Neural cell (in vitro differentiated cells): ENCODE measurements around the gene RAP2A. TPM values are rescaled to one million over a fixed set of nuclear protein-coding genes. Genes with fewer than 3 reads are reported as not detected.

Experiments
- H2AFZ ChIP-seq: fragments of 200-600, 300-800 bp; sonication (generic), shearing (Covaris generic); 2 replicates; pipeline ENCODE4 v1.6.0; 2014; ENCODE audit warnings: low read depth, mild to moderate bottlenecking, antibody characterized with exemption, low read length, moderate library complexity
- H3F3A ChIP-seq: fragments of 200-600 bp; shearing (Covaris generic); 2 replicates; pipeline ENCODE4 v1.6.1; 2016; ENCODE audit warnings: mild to moderate bottlenecking, moderate library complexity, mixed read lengths, antibody characterized with exemption, low read length; ENCODE audit not compliant: insufficient read depth, poor library complexity, severe bottlenecking
- H3K27ac ChIP-seq: fragments of 200-600, 300-800 bp; sonication (generic), shearing (Covaris generic); 2 replicates; pipeline ENCODE4 v1.5.1; 2014; ENCODE audit warnings: mild to moderate bottlenecking, low read length, moderate library complexity
- H3K27me3 ChIP-seq: fragments of 300-800, 200-600 bp; sonication (generic), shearing (Covaris generic); 2 replicates; pipeline ENCODE4 v1.6.0; 2014; ENCODE audit warnings: mild to moderate bottlenecking, low read depth, low read length, moderate library complexity; ENCODE audit not compliant: insufficient read depth
- H3K36me3 ChIP-seq: fragments of 300-800, 200-600 bp; sonication (generic), shearing (Covaris generic); 2 replicates; pipeline ENCODE4 v1.5.1; 2014; ENCODE audit warnings: mild to moderate bottlenecking, antibody characterized with exemption, low read length, moderate library complexity; ENCODE audit not compliant: insufficient read depth
- H3K4me2 ChIP-seq: fragments of 300-800, 200-600 bp; sonication (generic), shearing (Covaris generic); 2 replicates; pipeline ENCODE4 v1.6.0; 2014; ENCODE audit warnings: mild to moderate bottlenecking, low read length
- H3K4me3 ChIP-seq: fragments of 300-800, 200-600 bp; sonication (generic), shearing (Covaris generic); 2 replicates; pipeline ENCODE4 v1.5.1; 2014; ENCODE audit warnings: mild to moderate bottlenecking, low read length, moderate library complexity
- H3K79me2 ChIP-seq: fragments of 200-600 bp; shearing (Covaris generic); replicated peaks from 2 replicates; pipeline ENCODE4 v1.6.0; 2014; ENCODE audit warnings: mild to moderate bottlenecking, low read length, moderate library complexity; ENCODE audit not compliant: insufficient read depth
- H3K9ac ChIP-seq: fragments of 300-800, 200-600 bp; sonication (generic), shearing (Covaris generic); 2 replicates; pipeline ENCODE4 v1.6.1; 2016; ENCODE audit warnings: mild to moderate bottlenecking, low read length, mixed read lengths
- H3K9me2 ChIP-seq: fragments of 200-600 bp; shearing (Covaris generic); 2 replicates; pipeline ENCODE4 v1.6.1; 2016; ENCODE audit warnings: mild to moderate bottlenecking, low read length, mixed read lengths; ENCODE audit not compliant: insufficient read depth
- H3K9me3 ChIP-seq: fragments of 200-600, 300-800 bp; sonication (generic), shearing (Covaris generic); 2 replicates; pipeline ENCODE4 v1.6.1; 2016; ENCODE audit warnings: mild to moderate bottlenecking, mixed run types, low read length, moderate library complexity, mixed read lengths
- H4K20me1 ChIP-seq: fragments of 200-600 bp; shearing (Covaris generic); 2 replicates; pipeline ENCODE4 v1.6.1; 2016; ENCODE audit warnings: mild to moderate bottlenecking, mixed run types; ENCODE audit not compliant: insufficient read depth
- EP300 ChIP-seq: fragments of 450-650 bp; conservative IDR thresholded peaks from 2 replicates; pipeline ENCODE4 v1.6.1; 2014; ENCODE audit warnings: antibody characterized with exemption, mild to moderate bottlenecking, moderate library complexity; ENCODE audit not compliant: poor library complexity, severe bottlenecking
- EZH2 ChIP-seq: fragments of 200-600, 300-800 bp; shearing (Covaris generic), sonication (generic); IDR thresholded peaks from 2 replicates; pipeline ENCODE4 v1.6.1; 2014; ENCODE audit warnings: antibody characterized with exemption, low read length, borderline replicate concordance, mild to moderate bottlenecking; ENCODE audit not compliant: insufficient read depth, poor library complexity, severe bottlenecking
- MXI1 ChIP-seq: fragments of 450-650 bp; conservative IDR thresholded peaks from 2 replicates; pipeline ENCODE4 v1.6.1; 2014; ENCODE audit warnings: antibody characterized with exemption, mild to moderate bottlenecking; ENCODE audit not compliant: poor library complexity, severe bottlenecking
- POLR2AphosphoS5 ChIP-seq: IDR thresholded peaks from 2 replicates; pipeline ENCODE4 v1.6.1; 2012
- RAD21 ChIP-seq: fragments of 450-650 bp; conservative IDR thresholded peaks from 2 replicates; pipeline ENCODE4 v1.6.1; 2014; ENCODE audit warnings: antibody characterized with exemption, mild to moderate bottlenecking, moderate library complexity
- SMC3 ChIP-seq: fragments of 450-650 bp; conservative IDR thresholded peaks from 2 replicates; pipeline ENCODE4 v1.6.1; 2014; ENCODE audit warnings: antibody characterized with exemption, mild to moderate bottlenecking, moderate library complexity; ENCODE audit not compliant: poor library complexity
- TAF1 ChIP-seq: IDR thresholded peaks from 2 replicates; pipeline ENCODE4 v1.6.1; 2012; ENCODE audit warnings: low read depth
- polyA plus RNA-seq: library from polyadenylated mRNA; depleted of rRNA; stranded (reverse); fragments of >200 nt; gene quantifications from 2 replicates; pipeline ENCODE4 v1.2.3, GENCODE V29; 2014
- TF ChIP-seq, protein P1 (sequence below): IDR thresholded peaks from 2 replicates; pipeline ENCODE4 v1.6.1; 2012; ENCODE audit warnings: borderline replicate concordance
- TF ChIP-seq, protein P2 (sequence below): fragments of 450-650 bp; IDR thresholded peaks from 2 replicates; pipeline ENCODE4 v1.5.1; 2014; ENCODE audit warnings: antibody characterized with exemption, mild to moderate bottlenecking, moderate library complexity; ENCODE audit not compliant: poor library complexity, severe bottlenecking

RAP2A gene
- polyA plus RNA-seq, 1 donor from 2014 or later, result 55.3 TPM

DNA sequence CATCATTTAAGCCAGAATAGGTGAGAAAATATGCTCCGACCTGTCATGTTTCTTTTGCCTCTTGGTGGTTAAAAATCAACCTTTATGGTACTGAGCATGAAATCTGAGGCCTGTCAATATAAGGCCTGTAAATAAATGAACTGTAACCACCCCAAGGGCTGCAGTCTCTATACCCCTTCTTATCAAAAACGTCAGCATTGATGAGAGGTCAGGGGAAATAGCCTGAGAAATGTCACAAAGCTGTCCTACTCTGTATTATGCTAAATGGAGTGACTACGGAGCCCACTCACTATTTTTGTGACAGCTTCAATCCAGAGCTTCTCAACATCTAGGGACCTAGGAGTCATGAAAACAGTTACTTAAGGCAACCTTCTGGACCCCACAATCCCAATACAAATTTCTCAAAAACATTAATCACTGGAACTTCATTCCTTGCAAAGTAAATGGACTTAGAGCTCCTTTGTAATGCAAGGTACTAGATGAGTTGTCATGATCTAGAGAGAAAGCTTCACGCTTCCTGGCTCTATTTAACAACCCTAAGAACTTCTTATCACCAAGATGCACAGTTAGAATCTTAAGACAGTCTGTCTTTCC lies 2.7 kb upstream of the RAP2A start:
- TF ChIP-seq POLR2AphosphoS5, result no peak
- no peak for TF ChIP-seq RAD21
- TF ChIP-seq TAF1, result no peak
- TF ChIP-seq SMC3, result no peak
- no peak for TF ChIP-seq EP300
- TF ChIP-seq, protein P1, sequence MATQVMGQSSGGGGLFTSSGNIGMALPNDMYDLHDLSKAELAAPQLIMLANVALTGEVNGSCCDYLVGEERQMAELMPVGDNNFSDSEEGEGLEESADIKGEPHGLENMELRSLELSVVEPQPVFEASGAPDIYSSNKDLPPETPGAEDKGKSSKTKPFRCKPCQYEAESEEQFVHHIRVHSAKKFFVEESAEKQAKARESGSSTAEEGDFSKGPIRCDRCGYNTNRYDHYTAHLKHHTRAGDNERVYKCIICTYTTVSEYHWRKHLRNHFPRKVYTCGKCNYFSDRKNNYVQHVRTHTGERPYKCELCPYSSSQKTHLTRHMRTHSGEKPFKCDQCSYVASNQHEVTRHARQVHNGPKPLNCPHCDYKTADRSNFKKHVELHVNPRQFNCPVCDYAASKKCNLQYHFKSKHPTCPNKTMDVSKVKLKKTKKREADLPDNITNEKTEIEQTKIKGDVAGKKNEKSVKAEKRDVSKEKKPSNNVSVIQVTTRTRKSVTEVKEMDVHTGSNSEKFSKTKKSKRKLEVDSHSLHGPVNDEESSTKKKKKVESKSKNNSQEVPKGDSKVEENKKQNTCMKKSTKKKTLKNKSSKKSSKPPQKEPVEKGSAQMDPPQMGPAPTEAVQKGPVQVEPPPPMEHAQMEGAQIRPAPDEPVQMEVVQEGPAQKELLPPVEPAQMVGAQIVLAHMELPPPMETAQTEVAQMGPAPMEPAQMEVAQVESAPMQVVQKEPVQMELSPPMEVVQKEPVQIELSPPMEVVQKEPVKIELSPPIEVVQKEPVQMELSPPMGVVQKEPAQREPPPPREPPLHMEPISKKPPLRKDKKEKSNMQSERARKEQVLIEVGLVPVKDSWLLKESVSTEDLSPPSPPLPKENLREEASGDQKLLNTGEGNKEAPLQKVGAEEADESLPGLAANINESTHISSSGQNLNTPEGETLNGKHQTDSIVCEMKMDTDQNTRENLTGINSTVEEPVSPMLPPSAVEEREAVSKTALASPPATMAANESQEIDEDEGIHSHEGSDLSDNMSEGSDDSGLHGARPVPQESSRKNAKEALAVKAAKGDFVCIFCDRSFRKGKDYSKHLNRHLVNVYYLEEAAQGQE, result no peak
- TF ChIP-seq, protein P2, sequence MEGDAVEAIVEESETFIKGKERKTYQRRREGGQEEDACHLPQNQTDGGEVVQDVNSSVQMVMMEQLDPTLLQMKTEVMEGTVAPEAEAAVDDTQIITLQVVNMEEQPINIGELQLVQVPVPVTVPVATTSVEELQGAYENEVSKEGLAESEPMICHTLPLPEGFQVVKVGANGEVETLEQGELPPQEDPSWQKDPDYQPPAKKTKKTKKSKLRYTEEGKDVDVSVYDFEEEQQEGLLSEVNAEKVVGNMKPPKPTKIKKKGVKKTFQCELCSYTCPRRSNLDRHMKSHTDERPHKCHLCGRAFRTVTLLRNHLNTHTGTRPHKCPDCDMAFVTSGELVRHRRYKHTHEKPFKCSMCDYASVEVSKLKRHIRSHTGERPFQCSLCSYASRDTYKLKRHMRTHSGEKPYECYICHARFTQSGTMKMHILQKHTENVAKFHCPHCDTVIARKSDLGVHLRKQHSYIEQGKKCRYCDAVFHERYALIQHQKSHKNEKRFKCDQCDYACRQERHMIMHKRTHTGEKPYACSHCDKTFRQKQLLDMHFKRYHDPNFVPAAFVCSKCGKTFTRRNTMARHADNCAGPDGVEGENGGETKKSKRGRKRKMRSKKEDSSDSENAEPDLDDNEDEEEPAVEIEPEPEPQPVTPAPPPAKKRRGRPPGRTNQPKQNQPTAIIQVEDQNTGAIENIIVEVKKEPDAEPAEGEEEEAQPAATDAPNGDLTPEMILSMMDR, result no peak
- no peak for TF ChIP-seq MXI1
- no peak for TF ChIP-seq EZH2
- H3K9me3 ChIP-seq, result no peaks in the 10 kb centered on the region
- no peaks in the 10 kb centered on the region for H3K36me3 ChIP-seq
- peak overlapping the region; percentile 78 for H3K4me3 ChIP-seq
- H3K27me3 ChIP-seq, result no peaks in the 10 kb centered on the region
- H3K9ac ChIP-seq, result peak overlapping the region; percentile 74
- no peaks in the 10 kb centered on the region for H4K20me1 ChIP-seq
- no peak overlapping the region for H2AFZ ChIP-seq
- peak overlapping the region; percentile 82 for H3K4me2 ChIP-seq
- no peaks in the 10 kb centered on the region for H3K9me2 ChIP-seq
- H3F3A ChIP-seq, result no peaks in the 10 kb centered on the region
- H3K79me2 ChIP-seq, result peaks cover 33% of the 10 kb centered on the region
- H3K27ac ChIP-seq, result peak overlapping the region; percentile 89

DNA sequence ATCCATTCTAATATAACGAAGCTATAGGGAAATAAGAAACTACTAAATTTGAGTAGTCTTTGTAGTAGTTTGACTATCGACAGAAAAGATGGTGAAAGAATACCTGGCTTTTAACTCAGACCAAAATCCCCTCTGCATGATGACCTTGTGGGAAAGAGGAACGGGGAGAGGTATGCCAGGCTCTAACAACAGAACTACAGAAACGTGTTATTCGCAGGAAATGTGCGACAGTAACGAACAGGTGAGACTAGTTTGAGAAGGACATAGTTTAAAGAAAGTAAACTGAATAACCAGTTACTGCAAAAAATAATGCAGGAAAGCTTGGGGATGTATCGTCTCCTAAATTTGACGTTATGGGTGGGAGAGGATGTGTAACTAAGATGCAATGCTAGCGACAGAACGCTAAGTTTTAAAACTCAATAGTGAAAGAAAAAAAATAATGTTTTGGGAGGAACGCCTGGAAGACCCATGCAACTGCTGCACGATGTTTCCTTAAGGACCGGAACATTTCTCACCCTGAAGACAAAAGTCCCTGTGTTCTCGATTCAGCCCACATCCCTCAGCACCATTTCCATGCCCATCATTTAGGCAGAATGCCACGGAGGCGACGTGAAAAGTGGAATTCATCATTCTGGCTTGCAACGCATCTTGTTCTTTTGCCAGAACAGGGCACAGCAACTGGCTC lies 1.6 kb upstream of the RAP2A start:
- Histone ChIP-seq H4K20me1 (no peaks in the 10 kb centered on the region), H3K27me3 (no peaks in the 10 kb centered on the region), H3K79me2 (peaks cover 44% of the 10 kb centered on the region), H3K36me3 (no peaks in the 10 kb centered on the region), H3F3A (no peaks in the 10 kb centered on the region), H3K4me2 (peak overlapping the region; percentile 82), H3K9me3 (no peaks in the 10 kb centered on the region), H3K9me2 (no peaks in the 10 kb centered on the region), H3K27ac (peak overlapping the region; percentile 89), H3K9ac (peak overlapping the region; percentile 74), H3K4me3 (peak overlapping the region; percentile 78), H2AFZ (peak overlapping the region; percentile 54)
- TF ChIP-seq EP300 (no peak), SMC3 (no peak), TAF1 (peak; percentile 78), POLR2AphosphoS5 (no peak), MXI1 (peak; percentile 67), EZH2 (no peak), RAD21 (peak; percentile 42)
- TF ChIP-seq, protein P2, result no peak
- TF ChIP-seq, protein P1, result peak; percentile 78
